Uterus (tissue), 4 donors: Measurements from ENCODE around the gene DSG2. TPM values are rescaled to one million over a fixed set of nuclear protein-coding genes. Genes with fewer than 3 reads are reported as not detected.
"Not testable (repeated sequence)": the region's sequence is repeated elsewhere in the genome, so short reads cannot be mapped to it uniquely, and the experiment has no call there.

Experiments
- DNase-seq, 2 donors: peaks; one replicate each; pipeline ENCODE4 v3.0.0-alpha.2; 2019 to 2020
- H3K27ac ChIP-seq, 2 donors: fragments of 200-600 bp; sonication (generic); 1 replicate in 1 of 2; 2 replicates in 1 of 2; pipeline ENCODE4 v1.5.1; 2016 to 2018
- H3K27me3 ChIP-seq, 2 donors: fragments of 200-600 bp; sonication (generic); one replicate each; pipeline ENCODE4 v1.5.1; 2018 to 2019; ENCODE audit warnings: control low read depth in 1 of 2
- H3K36me3 ChIP-seq, 2 donors: fragments of 200-600 bp; sonication (generic); one replicate each; pipeline ENCODE4 v1.5.1; 2019; ENCODE audit warnings: control low read depth in 1 of 2
- H3K4me1 ChIP-seq, 2 donors: fragments of 200-600 bp; sonication (generic); one replicate each; pipeline ENCODE4 v1.5.1; 2018 to 2019; ENCODE audit warnings: control low read depth in 1 of 2
- H3K4me3 ChIP-seq, 2 donors: fragments of 200-600 bp; sonication (generic); 1 replicate in 1 of 2; 2 replicates in 1 of 2; pipeline ENCODE4 v1.5.1; 2018 to 2019; ENCODE audit warnings: mild to moderate bottlenecking in 1 of 2
- H3K9me3 ChIP-seq, 2 donors: fragments of 200-600 bp; sonication (generic); one replicate each; pipeline ENCODE4 v1.5.1; 2019; ENCODE audit warnings: control low read depth in 1 of 2
- POLR2A ChIP-seq, 2 donors: fragments of 450-650 bp; IDR thresholded peaks; one replicate each; pipeline ENCODE4 v1.6.1; 2016; ENCODE audit warnings: antibody characterized with exemption in 2 of 2, mild to moderate bottlenecking in 1 of 2, moderate library complexity in 1 of 2
- intact Hi-C: fragments of 100-400 bp; cut with DNase I; formaldehyde crosslinking; loops from one replicate; pipeline ENCODE4 v1.15.1; 2023; ENCODE audit warnings: low total_unique reads
- total RNA-seq, 4 donors: library from RNA; depleted of rRNA in 3 of 4; stranded (reverse); fragments of >200 nt in 3 of 4; gene quantifications; one replicate each; pipeline versions ENCODE4 v1.1.0 to v1.2.4, GENCODE V29; 2014 to 2023
- TF ChIP-seq, protein P1 (sequence below), 4 experiments: fragments of 200-600 bp in 2 of 4; fragments of 450-650 bp in 2 of 4; sonication (generic) in 2 of 4; IDR thresholded peaks; one replicate each; pipeline ENCODE4 v1.5.1; 2016 to 2019; ENCODE audit warnings: antibody characterized with exemption in 4 of 4, mild to moderate bottlenecking in 2 of 4, moderate library complexity in 1 of 4
- donor health status: DM: yes; HTN: yes; CAD: no.

Gene DSG2
- total RNA-seq, 4 donors from 2014 or later = 3.5 to 25.0 (median 7.9) TPM

DNA sequence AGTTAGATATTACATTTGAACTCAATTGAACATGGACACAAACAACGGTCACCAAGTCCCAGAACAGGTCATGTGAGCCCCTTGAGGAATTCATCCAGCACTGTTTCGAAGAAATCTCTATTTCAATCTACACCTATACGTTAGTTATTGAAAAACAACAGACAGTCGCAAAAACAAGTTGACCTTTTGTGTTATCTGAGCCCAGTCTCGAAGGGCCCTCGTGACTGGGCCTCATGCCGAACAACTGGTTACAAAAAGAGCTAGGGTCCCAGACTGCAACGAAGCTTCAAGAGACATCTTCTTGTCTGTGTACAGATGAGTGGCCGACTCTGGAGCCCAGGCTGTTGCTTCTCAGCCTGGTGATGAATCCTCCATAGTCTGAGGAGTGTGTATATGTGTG is 5.3 kb upstream of the DSG2 start:
- no peaks in the 10 kb centered on the region for H3K27me3 ChIP-seq
- H3K9me3 ChIP-seq = no peaks in the 10 kb centered on the region
- intact Hi-C loops = no loop called here
- H3K4me1 ChIP-seq = no peaks in the 10 kb centered on the region
- no peak for TF ChIP-seq POLR2A (IDR thresholded peaks at IDR 0.05)
- TF ChIP-seq, protein P1, sequence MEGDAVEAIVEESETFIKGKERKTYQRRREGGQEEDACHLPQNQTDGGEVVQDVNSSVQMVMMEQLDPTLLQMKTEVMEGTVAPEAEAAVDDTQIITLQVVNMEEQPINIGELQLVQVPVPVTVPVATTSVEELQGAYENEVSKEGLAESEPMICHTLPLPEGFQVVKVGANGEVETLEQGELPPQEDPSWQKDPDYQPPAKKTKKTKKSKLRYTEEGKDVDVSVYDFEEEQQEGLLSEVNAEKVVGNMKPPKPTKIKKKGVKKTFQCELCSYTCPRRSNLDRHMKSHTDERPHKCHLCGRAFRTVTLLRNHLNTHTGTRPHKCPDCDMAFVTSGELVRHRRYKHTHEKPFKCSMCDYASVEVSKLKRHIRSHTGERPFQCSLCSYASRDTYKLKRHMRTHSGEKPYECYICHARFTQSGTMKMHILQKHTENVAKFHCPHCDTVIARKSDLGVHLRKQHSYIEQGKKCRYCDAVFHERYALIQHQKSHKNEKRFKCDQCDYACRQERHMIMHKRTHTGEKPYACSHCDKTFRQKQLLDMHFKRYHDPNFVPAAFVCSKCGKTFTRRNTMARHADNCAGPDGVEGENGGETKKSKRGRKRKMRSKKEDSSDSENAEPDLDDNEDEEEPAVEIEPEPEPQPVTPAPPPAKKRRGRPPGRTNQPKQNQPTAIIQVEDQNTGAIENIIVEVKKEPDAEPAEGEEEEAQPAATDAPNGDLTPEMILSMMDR (IDR thresholded peaks at IDR 0.05) = no peak
- H3K27ac ChIP-seq = no peak overlapping the region
- no peaks in the 10 kb centered on the region for H3K36me3 ChIP-seq
- no peak overlapping the region for H3K4me3 ChIP-seq
- DNase-seq = no peak

DNA sequence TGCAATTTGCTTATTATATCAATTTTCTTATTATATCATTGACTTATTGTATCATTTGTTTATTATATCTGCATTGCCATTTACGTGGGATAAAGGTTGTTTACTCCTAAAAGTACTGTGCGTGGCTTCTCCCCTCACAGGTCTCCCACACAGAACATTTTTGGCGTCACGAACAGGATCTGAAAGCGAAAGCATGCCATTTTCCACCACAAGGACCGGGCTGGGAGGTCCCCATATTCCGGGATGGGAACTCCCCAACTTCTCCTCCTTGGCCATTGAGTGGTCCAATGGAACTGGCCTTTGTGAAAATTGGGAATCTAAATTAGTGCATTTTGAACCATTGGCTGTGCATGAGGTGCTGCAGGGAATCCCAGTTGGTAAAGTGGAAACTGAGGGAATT is 4.8 kb upstream of the DSG2 start:
- Histone ChIP-seq H3K4me3 (no peak overlapping the region), H3K27ac (no peak overlapping the region), H3K4me1 (no peaks in the 10 kb centered on the region), H3K9me3 (no peaks in the 10 kb centered on the region), H3K36me3 (no peaks in the 10 kb centered on the region), H3K27me3 (no peaks in the 10 kb centered on the region)
- TF ChIP-seq, protein P1 (IDR thresholded peaks at IDR 0.05) = no peak
- TF ChIP-seq POLR2A (IDR thresholded peaks at IDR 0.05) = no peak
- no peak for DNase-seq
- intact Hi-C loops = no loop called here

DNA sequence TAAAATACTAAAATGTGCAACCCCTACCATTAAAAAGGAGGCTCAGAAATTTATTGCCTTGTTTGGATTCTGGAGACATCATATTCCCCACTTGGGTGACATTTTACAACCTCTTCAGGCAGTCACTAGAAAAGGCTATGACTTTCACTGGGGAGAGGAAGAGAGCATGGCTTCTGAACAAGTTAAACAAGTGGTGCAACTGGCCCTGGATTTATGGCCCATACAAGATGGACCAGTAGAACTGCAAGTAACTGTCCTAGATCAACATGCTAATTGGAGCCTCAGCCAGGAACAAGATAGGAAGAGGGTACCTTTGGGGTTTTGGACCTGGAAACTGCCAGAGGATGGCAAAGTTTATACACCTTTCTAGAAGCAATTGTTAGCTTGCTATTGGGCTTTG is 4.0 kb upstream of the DSG2 start:
- Histone ChIP-seq H3K9me3 (no peaks in the 10 kb centered on the region), H3K4me3 (no peak overlapping the region), H3K4me1 (no peaks in the 10 kb centered on the region), H3K27ac (no peak overlapping the region), H3K27me3 (no peaks in the 10 kb centered on the region), H3K36me3 (no peaks in the 10 kb centered on the region)
- TF ChIP-seq, protein P1 (IDR thresholded peaks at IDR 0.05) = no peak
- TF ChIP-seq POLR2A (IDR thresholded peaks at IDR 0.05) = no peak
- intact Hi-C loops = no loop called here
- no peak for DNase-seq

DNA sequence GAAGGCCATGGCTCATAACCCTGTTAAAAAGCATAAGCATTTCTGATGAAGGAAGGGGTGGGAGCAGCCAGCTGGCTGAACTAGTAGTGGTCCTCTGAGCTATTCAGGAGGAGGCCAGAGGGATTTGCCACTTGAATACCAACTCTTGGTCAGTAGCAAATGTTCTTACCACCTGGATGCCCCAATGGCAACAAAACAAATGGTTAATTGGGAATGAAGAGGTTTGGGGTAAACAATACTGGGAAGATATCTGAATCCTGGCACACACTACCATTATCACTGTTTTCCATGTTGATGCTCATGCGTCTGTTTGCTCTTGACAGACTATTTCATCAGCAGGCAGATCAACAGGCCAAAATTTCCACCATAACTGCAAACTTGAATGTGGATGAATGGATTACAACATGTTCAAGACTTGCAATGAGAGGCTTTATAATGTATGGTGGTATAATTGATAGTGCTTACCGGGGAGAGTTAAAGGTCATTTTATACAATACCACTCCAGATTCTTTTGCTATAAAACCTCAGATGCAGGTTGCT is 3.2 kb upstream of the DSG2 start:
- DNase-seq, H3K27me3 ChIP-seq, H3K27ac ChIP-seq, H3K36me3 ChIP-seq, H3K9me3 ChIP-seq, H3K4me3 ChIP-seq, H3K4me1 ChIP-seq, intact Hi-C loops: not testable (repeated sequence)

DNA sequence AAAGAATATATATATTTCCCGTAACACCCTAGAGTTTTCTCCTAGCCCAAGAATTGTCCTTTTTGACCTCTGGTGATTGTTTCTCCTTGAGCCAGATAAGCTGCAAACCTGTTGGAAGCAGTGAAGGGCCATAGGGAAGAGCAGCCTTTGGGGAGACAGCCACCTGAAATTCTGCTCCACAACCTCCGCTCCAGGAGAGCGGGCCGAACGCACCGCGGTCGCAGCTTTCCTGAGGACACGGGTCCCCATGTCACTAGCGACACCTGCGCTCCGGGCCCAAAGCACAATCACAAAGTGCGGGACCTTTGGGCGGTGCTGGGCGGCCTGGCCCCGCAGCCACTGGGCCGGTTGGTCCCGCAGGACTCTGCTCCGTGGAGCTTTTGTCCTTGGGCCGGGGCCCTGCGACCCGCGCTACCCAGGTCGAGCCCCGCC is 557 bp upstream of the DSG2 start:
- DNase-seq = no peak

More for the DNA sequence above, 557 bp upstream of the DSG2 start:
- H3K27me3 ChIP-seq = no peaks in the 10 kb centered on the region
- TF ChIP-seq, protein P1 (IDR thresholded peaks at IDR 0.05) = no peak
- TF ChIP-seq POLR2A (IDR thresholded peaks at IDR 0.05) = no peak
- intact Hi-C loops = no loop called here
- no peaks in the 10 kb centered on the region for H3K4me1 ChIP-seq
- peak overlapping the region in 1 of 2 donors; percentile 48 for H3K27ac ChIP-seq
- H3K4me3 ChIP-seq = peak overlapping the region; percentile 36 to 52
- H3K9me3 ChIP-seq = no peaks in the 10 kb centered on the region
- no peaks in the 10 kb centered on the region for H3K36me3 ChIP-seq
